Neural progenitor cell (in vitro differentiated cells): ENCODE results near the gene USP2. TPM values are rescaled to one million over a fixed set of nuclear protein-coding genes. Genes with fewer than 3 reads are reported as not detected.

ENCODE experiments used
- DNase-seq: peaks from one replicate; pipeline ENCODE4 v3.0.0-alpha.2; 2016; ENCODE audit warnings: low spot score
- H2AFZ ChIP-seq: fragments of 200-600 bp; sonication (generic); replicated peaks from 2 replicates; pipeline ENCODE4 v1.6.1; 2016; ENCODE audit warnings: antibody characterized with exemption
- H3F3A ChIP-seq: fragments of 200-600 bp; sonication (generic); 2 replicates; pipeline ENCODE4 v1.6.1; 2016; ENCODE audit warnings: antibody characterized with exemption, low read depth
- H3K27ac ChIP-seq: fragments of 200-600 bp; sonication (generic); 2 replicates; pipeline ENCODE4 v1.5.1; 2016; ENCODE audit warnings: mild to moderate bottlenecking
- H3K27me3 ChIP-seq: fragments of 200-600 bp; sonication (generic); 2 replicates; pipeline ENCODE4 v1.6.1; 2016; ENCODE audit warnings: mild to moderate bottlenecking, moderate library complexity
- H3K36me3 ChIP-seq: fragments of 200-600 bp; sonication (generic); 2 replicates; pipeline ENCODE4 v1.5.1; 2016
- H3K4me1 ChIP-seq: fragments of 200-600 bp; sonication (generic); 2 replicates; pipeline ENCODE4 v1.6.1; 2016; ENCODE audit warnings: mixed run types
- H3K4me2 ChIP-seq: fragments of 200-600 bp; sonication (generic); 2 replicates; pipeline ENCODE4 v1.6.1; 2016
- H3K4me3 ChIP-seq: fragments of 200-600 bp; sonication (generic); 2 replicates; pipeline ENCODE4 v1.5.1; 2016
- H3K79me2 ChIP-seq: fragments of 200-600 bp; sonication (generic); 2 replicates; pipeline ENCODE4 v1.6.1; 2016; ENCODE audit warnings: low read depth
- H3K9ac ChIP-seq: fragments of 200-600 bp; sonication (generic); 2 replicates; pipeline ENCODE4 v1.6.1; 2016
- H3K9me3 ChIP-seq: fragments of 200-600 bp; sonication (generic); 2 replicates; pipeline ENCODE4 v1.5.1; 2016; ENCODE audit warnings: low read depth
- H4K20me1 ChIP-seq: fragments of 200-600 bp; sonication (generic); 2 replicates; pipeline ENCODE4 v1.6.1; 2016; ENCODE audit warnings: low read depth
- H3K27ac Mint-ChIP-seq: 3 replicates; pipeline ENCODE4 v1.8.0; 2021; ENCODE audit warnings: mixed read lengths
- H3K27me3 Mint-ChIP-seq: 2 replicates; pipeline ENCODE4 v1.8.0; 2022; ENCODE audit warnings: low read depth, mild to moderate bottlenecking, inconsistent platforms, moderate library complexity, mixed read lengths; ENCODE audit not compliant: insufficient read depth
- H3K36me3 Mint-ChIP-seq: 3 replicates; pipeline ENCODE4 v1.8.0; 2021; ENCODE audit warnings: mixed read lengths
- H3K4me1 Mint-ChIP-seq: 3 replicates; pipeline ENCODE4 v1.8.0; 2021; ENCODE audit warnings: mixed read lengths
- H3K4me3 Mint-ChIP-seq: 3 replicates; pipeline ENCODE4 v1.8.0; 2021; ENCODE audit warnings: mild to moderate bottlenecking, moderate library complexity, mixed read lengths
- H3K9me3 Mint-ChIP-seq: 3 replicates; pipeline ENCODE4 v1.8.0; 2020; ENCODE audit warnings: mixed read lengths
- EZH2 ChIP-seq: fragments of 200-600 bp; sonication (generic); IDR thresholded peaks from 2 replicates; pipeline ENCODE4 v1.6.1; 2017; ENCODE audit warnings: antibody characterized with exemption, mild to moderate bottlenecking, moderate library complexity
- EZH2phosphoT487 ChIP-seq: fragments of 200-600 bp; sonication (generic); IDR thresholded peaks from 2 replicates; pipeline ENCODE4 v1.6.1; 2017; ENCODE audit warnings: antibody characterized with exemption
- total RNA-seq: library from RNA; depleted of rRNA; stranded (reverse); fragments of >200 nt; gene quantifications from 2 replicates; pipeline ENCODE4 v1.2.3, GENCODE V29; 2015; ENCODE audit warnings: low replicate concordance
- TF ChIP-seq, protein P1 (sequence below): fragments of 200-600 bp; sonication (generic); IDR thresholded peaks from 2 replicates; pipeline ENCODE4 v1.5.1; 2017; ENCODE audit warnings: antibody characterized with exemption, mild to moderate bottlenecking

Gene USP2
- total RNA-seq, 1 donor from 2014 or later, result 2.6 TPM

DNA sequence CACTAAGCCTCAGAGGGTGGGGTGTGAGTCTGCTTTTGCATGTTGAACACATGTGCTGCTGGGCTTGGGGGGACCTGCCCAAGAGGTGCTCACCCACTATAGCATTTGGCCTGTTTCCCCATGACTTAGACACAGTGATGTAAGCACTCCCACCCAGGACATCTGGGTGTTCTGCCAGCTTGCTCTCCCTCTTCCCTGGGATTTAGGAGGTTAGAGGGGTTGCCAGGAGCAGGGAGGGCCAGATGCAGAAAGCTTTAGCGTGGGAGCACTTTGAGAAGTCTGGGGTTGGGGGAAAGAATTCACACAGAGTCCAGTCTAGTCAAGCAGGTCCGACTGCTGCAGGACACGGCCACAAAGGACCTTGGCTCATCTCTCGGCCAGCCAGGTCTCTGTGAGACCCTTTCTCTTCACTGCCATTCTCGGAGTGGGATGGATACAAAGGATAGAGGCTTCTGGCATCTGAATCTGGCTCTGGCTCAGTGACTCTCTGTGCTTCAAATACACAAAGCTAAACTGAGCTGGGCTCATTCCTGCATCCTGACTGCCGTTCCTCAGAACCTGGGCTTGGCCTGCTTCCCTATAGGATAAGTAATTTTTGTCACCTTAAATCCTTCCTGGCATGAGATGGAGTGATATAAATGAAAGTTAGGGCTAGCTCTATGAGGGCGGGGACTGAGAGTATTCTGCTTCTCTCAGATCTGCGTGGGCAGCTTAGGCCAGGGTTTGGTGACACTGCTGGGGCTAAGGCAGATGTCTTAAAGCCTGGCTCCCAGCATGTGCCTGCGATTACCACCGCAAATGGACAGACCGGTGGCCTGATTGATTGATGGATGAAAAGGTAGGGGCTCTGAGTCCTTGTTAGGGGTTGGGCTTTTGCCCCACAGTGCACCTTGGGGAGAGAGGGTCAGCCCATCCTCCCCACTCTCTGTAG is 14.5 kb downstream of the USP2 start:
- Mint-ChIP-seq H3K4me3 (no peak overlapping the region), H3K9me3 (peaks cover 2% of the 10 kb centered on the region), H3K27me3 (peaks cover 29% of the 10 kb centered on the region), H3K36me3 (no peaks in the 10 kb centered on the region), H3K27ac (no peak overlapping the region), H3K4me1 (peaks cover 61% of the 10 kb centered on the region)
- H3K27me3 ChIP-seq, result peaks cover 45% of the 10 kb centered on the region
- peaks cover 28% of the 10 kb centered on the region for H4K20me1 ChIP-seq
- H3K9me3 ChIP-seq, result no peaks in the 10 kb centered on the region
- TF ChIP-seq EZH2 (no peak), EZH2phosphoT487 (no peak)
- peaks cover 14% of the 10 kb centered on the region for H3F3A ChIP-seq
- no peaks in the 10 kb centered on the region for H3K36me3 ChIP-seq
- no peak overlapping the region for H3K9ac ChIP-seq
- DNase-seq, result no peak
- H3K79me2 ChIP-seq, result no peaks in the 10 kb centered on the region
- no peak overlapping the region for H2AFZ ChIP-seq
- H3K4me1 ChIP-seq, result peaks cover 31% of the 10 kb centered on the region
- no peak overlapping the region for H3K4me2 ChIP-seq
- H3K4me3 ChIP-seq, result no peak overlapping the region
- H3K27ac ChIP-seq, result no peak overlapping the region

DNA sequence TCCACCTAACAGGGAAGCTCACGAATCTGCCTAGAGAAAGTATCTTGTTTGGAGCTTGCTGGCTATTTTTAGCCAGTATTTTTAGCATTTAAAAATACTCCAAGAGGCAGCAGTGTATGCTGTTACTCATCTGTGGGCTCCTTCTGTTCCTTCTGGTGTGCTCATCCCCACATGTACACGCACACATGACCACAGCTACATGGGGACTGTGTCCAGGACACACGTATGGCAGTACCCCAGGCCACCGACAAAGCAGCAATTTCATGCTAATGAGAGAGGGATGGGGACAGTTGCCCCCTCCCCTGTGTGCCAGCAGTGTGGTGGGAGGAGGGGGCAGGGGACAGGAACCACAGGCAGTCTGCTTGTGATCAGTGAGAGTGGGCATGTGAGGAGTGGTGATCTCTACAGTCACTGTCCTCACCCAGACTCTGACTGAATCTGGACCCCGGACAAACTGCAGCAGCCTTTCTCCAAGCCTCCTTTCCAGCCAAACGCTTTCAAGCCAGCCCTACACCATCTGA is 16.4 kb downstream of the USP2 start:
- Histone ChIP-seq H3F3A (peaks cover 29% of the 10 kb centered on the region), H3K79me2 (no peaks in the 10 kb centered on the region), H3K36me3 (no peaks in the 10 kb centered on the region), H3K27me3 (peaks cover 46% of the 10 kb centered on the region), H3K4me1 (peaks cover 37% of the 10 kb centered on the region), H3K27ac (no peak overlapping the region), H3K4me3 (no peak overlapping the region), H3K9me3 (no peaks in the 10 kb centered on the region), H3K9ac (no peak overlapping the region), H3K4me2 (no peak overlapping the region), H2AFZ (no peak overlapping the region), H4K20me1 (peaks cover 40% of the 10 kb centered on the region)
- TF ChIP-seq EZH2, result no peak
- TF ChIP-seq, protein P1, sequence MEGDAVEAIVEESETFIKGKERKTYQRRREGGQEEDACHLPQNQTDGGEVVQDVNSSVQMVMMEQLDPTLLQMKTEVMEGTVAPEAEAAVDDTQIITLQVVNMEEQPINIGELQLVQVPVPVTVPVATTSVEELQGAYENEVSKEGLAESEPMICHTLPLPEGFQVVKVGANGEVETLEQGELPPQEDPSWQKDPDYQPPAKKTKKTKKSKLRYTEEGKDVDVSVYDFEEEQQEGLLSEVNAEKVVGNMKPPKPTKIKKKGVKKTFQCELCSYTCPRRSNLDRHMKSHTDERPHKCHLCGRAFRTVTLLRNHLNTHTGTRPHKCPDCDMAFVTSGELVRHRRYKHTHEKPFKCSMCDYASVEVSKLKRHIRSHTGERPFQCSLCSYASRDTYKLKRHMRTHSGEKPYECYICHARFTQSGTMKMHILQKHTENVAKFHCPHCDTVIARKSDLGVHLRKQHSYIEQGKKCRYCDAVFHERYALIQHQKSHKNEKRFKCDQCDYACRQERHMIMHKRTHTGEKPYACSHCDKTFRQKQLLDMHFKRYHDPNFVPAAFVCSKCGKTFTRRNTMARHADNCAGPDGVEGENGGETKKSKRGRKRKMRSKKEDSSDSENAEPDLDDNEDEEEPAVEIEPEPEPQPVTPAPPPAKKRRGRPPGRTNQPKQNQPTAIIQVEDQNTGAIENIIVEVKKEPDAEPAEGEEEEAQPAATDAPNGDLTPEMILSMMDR, result no peak
- TF ChIP-seq EZH2phosphoT487, result no peak
- H3K4me3 Mint-ChIP-seq, result peak overlapping the region; percentile 83
- H3K4me1 Mint-ChIP-seq, result peaks cover 58% of the 10 kb centered on the region
- peaks cover 21% of the 10 kb centered on the region for H3K27me3 Mint-ChIP-seq
- H3K9me3 Mint-ChIP-seq, result peaks cover 2% of the 10 kb centered on the region
- no peak overlapping the region for H3K27ac Mint-ChIP-seq
- no peak for DNase-seq
- no peaks in the 10 kb centered on the region for H3K36me3 Mint-ChIP-seq

DNA sequence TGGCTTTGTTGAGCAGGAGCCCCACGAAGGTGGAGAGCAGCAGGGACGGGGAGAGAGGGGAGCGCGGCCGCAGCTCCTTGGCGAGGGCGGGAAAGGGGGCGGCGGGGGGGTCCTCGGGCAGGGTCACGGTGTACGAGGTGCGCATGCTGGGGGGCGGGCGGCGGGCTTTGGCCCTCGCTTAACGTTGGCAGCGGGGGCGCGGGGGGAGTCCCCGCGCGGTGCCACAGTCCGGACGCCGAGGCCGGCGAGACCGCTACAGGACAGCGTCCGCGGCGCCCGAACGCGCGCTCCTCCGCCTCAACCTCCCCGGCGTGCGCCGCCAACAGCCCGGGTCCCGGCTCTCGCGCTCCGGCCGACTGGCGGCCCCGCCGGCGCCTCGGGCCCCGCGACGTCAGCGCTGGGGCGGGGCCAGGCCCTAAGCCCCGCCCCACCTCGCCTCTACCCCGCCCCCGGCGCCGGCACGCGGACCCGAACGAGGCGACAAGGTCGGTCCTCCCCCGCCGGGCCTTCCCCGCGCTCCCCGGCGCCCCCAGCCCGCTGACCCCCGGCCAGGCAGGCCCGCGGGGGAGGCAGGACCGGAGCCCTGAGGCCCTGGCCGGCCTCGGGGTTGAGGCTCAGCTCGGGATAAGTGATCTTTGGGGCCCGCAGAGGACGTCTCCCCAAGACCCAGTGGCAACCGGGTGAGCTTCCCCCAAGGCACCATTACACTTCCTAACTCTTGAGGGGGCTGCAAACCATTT is 17.5 kb downstream of the USP2 start:
- peaks cover 32% of the 10 kb centered on the region for H3K4me1 ChIP-seq
- no peak overlapping the region for H3K27ac ChIP-seq
- H3K27ac Mint-ChIP-seq, result no peak overlapping the region
- H2AFZ ChIP-seq, result no peak overlapping the region
- no peaks in the 10 kb centered on the region for H3K79me2 ChIP-seq
- H3K9ac ChIP-seq, result no peak overlapping the region
- peak overlapping the region; percentile 83 for H3K4me3 Mint-ChIP-seq
- H3K4me3 ChIP-seq, result peak overlapping the region; percentile 48
- peaks cover 29% of the 10 kb centered on the region for H3F3A ChIP-seq
- H3K27me3 ChIP-seq, result peaks cover 46% of the 10 kb centered on the region
- no peaks in the 10 kb centered on the region for H3K9me3 ChIP-seq
- peaks cover 40% of the 10 kb centered on the region for H4K20me1 ChIP-seq
- DNase-seq, result peak; percentile 86
- no peak for TF ChIP-seq EZH2phosphoT487
- peak; percentile 14 for TF ChIP-seq EZH2
- TF ChIP-seq, protein P1, result no peak
- peaks cover 24% of the 10 kb centered on the region for H3K27me3 Mint-ChIP-seq
- H3K36me3 ChIP-seq, result no peaks in the 10 kb centered on the region
- peak overlapping the region; percentile 80 for H3K4me2 ChIP-seq
- peaks cover 49% of the 10 kb centered on the region for H3K4me1 Mint-ChIP-seq
- H3K9me3 Mint-ChIP-seq, result peaks cover 2% of the 10 kb centered on the region
- H3K36me3 Mint-ChIP-seq, result peaks cover 3% of the 10 kb centered on the region
